H1 (cell line): ENCODE measurements around the gene GREB1. TPM values are rescaled to one million over a fixed set of nuclear protein-coding genes. Genes with fewer than 3 reads are reported as not detected.

Source experiments
- CTCF ChIA-PET: fragments of 300-600 bp; sonication (Branson Sonifier 250); formaldehyde crosslinking; loops from one replicate; lab custom pipeline; 2021; ENCODE audit not compliant: partially characterized antibody; lab: Charles Lee
- POLR2A ChIA-PET: fragments of 300-600 bp; sonication (Branson Sonifier 250); formaldehyde crosslinking; loops from one replicate; lab custom pipeline; 2021; ENCODE audit warnings: inconsistent platforms; ENCODE audit not compliant: partially characterized antibody; lab: Charles Lee
- DNase-seq, 2 experiments: peaks; one replicate each; pipeline versions ENCODE4 v3.0.0 to v3.0.0-alpha.2; 2010 to 2022; ENCODE audit warnings: low spot score in 2 of 2, low read depth in 1 of 2, mixed read lengths in 1 of 2
- FAIRE-seq: peaks from 2 replicates; lab custom pipeline; 2011; peaks lifted over from hg19 to GRCh38; lab: Jason Lieb, UNC
- H2AFZ ChIP-seq: 2 replicates; pipeline ENCODE4 v1.8.1; 2012; ENCODE audit warnings: low read length, inconsistent platforms
- H2AK5ac ChIP-seq: 2 replicates; pipeline ENCODE4 v1.6.1; 2013; ENCODE audit warnings: low read depth, low read length
- H2BK120ac ChIP-seq: replicated peaks from 2 replicates; pipeline ENCODE3; 2013; ENCODE audit warnings: low read depth, low read length, inconsistent platforms
- H2BK12ac ChIP-seq: 2 replicates; pipeline ENCODE4 v1.6.1; 2013; ENCODE audit warnings: low read depth, low read length
- H2BK15ac ChIP-seq: 2 replicates; pipeline ENCODE4 v1.6.1; 2013; ENCODE audit warnings: low read length
- H2BK20ac ChIP-seq: 2 replicates; pipeline ENCODE4 v1.6.1; 2013; ENCODE audit warnings: low read length
- H2BK5ac ChIP-seq: 2 replicates; pipeline ENCODE4 v1.6.1; 2013; ENCODE audit warnings: low read depth, low read length
- H3K14ac ChIP-seq: 2 replicates; pipeline ENCODE4 v1.6.1; 2013; ENCODE audit warnings: inconsistent platforms; ENCODE audit not compliant: insufficient read length
- H3K18ac ChIP-seq: 2 replicates; pipeline ENCODE4 v1.6.1; 2013; ENCODE audit warnings: low read length; ENCODE audit errors: extremely low read depth
- H3K23ac ChIP-seq: 2 replicates; pipeline ENCODE4 v1.6.1; 2013; ENCODE audit warnings: inconsistent platforms; ENCODE audit not compliant: insufficient read length
- H3K23me2 ChIP-seq: 2 replicates; pipeline ENCODE4 v1.6.1; 2013; ENCODE audit warnings: low read depth, low read length
- H3K27ac ChIP-seq: 2 replicates; pipeline ENCODE4 v1.6.1; 2011; ENCODE audit warnings: low read depth, low read length, inconsistent platforms
- H3K27me3 ChIP-seq, 4 experiments: replicated peaks in 1 of 4; 1 replicate in 1 of 4; 2 replicates in 3 of 4; pipeline versions ENCODE4 v1.6.1 to v1.8.1; 2011 to 2013; ENCODE audit warnings: low read length in 3 of 4, mild to moderate bottlenecking in 3 of 4, inconsistent platforms in 2 of 4, mixed read lengths in 2 of 4, moderate library complexity in 1 of 4; ENCODE audit not compliant: control insufficient read depth in 3 of 4, insufficient read depth in 3 of 4; ENCODE audit errors: extremely low read depth in 1 of 4
- H3K36me3 ChIP-seq, 4 experiments: 2 replicates each; pipeline versions ENCODE4 v1.6.1 to v1.8.1; 2011 to 2013; ENCODE audit warnings: mild to moderate bottlenecking in 4 of 4, low read length in 3 of 4, moderate library complexity in 2 of 4, control low read depth in 1 of 4, inconsistent platforms in 1 of 4; ENCODE audit not compliant: insufficient read depth in 4 of 4, control insufficient read depth in 2 of 4
- H3K4ac ChIP-seq: replicated peaks from 2 replicates; pipeline ENCODE3; 2013; ENCODE audit warnings: low read length, low read depth, mixed read lengths, inconsistent platforms; ENCODE audit not compliant: insufficient read length
- H3K4me1 ChIP-seq, 4 experiments: replicated peaks in 1 of 4; 1 replicate in 1 of 4; 2 replicates in 3 of 4; pipeline versions ENCODE4 v1.6.1 to v1.8.1; 2011 to 2013; ENCODE audit warnings: low read length in 3 of 4, inconsistent platforms in 2 of 4, mixed read lengths in 1 of 4; ENCODE audit not compliant: insufficient read depth in 4 of 4, control insufficient read depth in 3 of 4
- H3K4me2 ChIP-seq, 2 experiments: 2 replicates each; pipeline versions ENCODE4 v1.6.1 to v1.8.1; 2011 to 2013; ENCODE audit warnings: low read depth in 2 of 2, low read length in 2 of 2, control low read depth in 1 of 2, inconsistent platforms in 1 of 2, mild to moderate bottlenecking in 1 of 2; ENCODE audit not compliant: insufficient read depth in 1 of 2
- H3K4me3 ChIP-seq, 4 experiments: fragments of 200-600, 300-600 bp in 1 of 4; sonication (generic), shearing (Covaris generic), sonication (Bioruptor Twin) in 1 of 4; 2 replicates each; pipeline versions ENCODE4 v1.5.1 to v1.8.1; 2011 to 2016; ENCODE audit warnings: low read length in 4 of 4, low read depth in 3 of 4, control low read depth in 2 of 4, inconsistent platforms in 2 of 4, mild to moderate bottlenecking in 2 of 4, mixed read lengths in 1 of 4, moderate library complexity in 1 of 4; ENCODE audit not compliant: insufficient read depth in 2 of 4; ENCODE audit errors: extremely low read depth in 1 of 4
- H3K56ac ChIP-seq: replicated peaks from 2 replicates; pipeline ENCODE3; 2013; ENCODE audit warnings: low read depth, mild to moderate bottlenecking, mixed read lengths, low read length, inconsistent platforms; ENCODE audit not compliant: insufficient read length
- H3K79me1 ChIP-seq: 2 replicates; pipeline ENCODE4 v1.6.1; 2013; ENCODE audit warnings: low read depth, low read length, control low read depth
- H3K79me2 ChIP-seq, 2 experiments: 2 replicates each; pipeline versions ENCODE4 v1.6.1 to v1.8.1; 2012 to 2013; ENCODE audit warnings: low read length in 2 of 2, mild to moderate bottlenecking in 2 of 2, inconsistent platforms in 1 of 2; ENCODE audit not compliant: insufficient read depth in 2 of 2, control insufficient read depth in 1 of 2
- H3K9ac ChIP-seq, 4 experiments: replicated peaks in 1 of 4; 1 replicate in 1 of 4; 2 replicates in 3 of 4; pipeline versions ENCODE4 v1.6.1 to v1.8.1; 2011 to 2013; ENCODE audit warnings: low read depth in 3 of 4, low read length in 3 of 4, control low read depth in 2 of 4, mild to moderate bottlenecking in 2 of 4, moderate library complexity in 2 of 4, inconsistent platforms in 1 of 4; ENCODE audit errors: extremely low read depth in 1 of 4
- H3K9me3 ChIP-seq, 2 experiments: 2 replicates each; pipeline versions ENCODE4 v1.6.1 to v1.8.1; 2012 to 2013; ENCODE audit warnings: mild to moderate bottlenecking in 2 of 2, moderate library complexity in 2 of 2, control low read depth in 1 of 2, inconsistent platforms in 1 of 2, low read depth in 1 of 2, low read length in 1 of 2, mixed read lengths in 1 of 2; ENCODE audit not compliant: insufficient read depth in 2 of 2
- H4K20me1 ChIP-seq, 2 experiments: replicated peaks in 1 of 2; 2 replicates each; pipeline versions ENCODE3 to v1.8.1; 2011 to 2013; ENCODE audit warnings: inconsistent platforms in 2 of 2, low read length in 2 of 2, mild to moderate bottlenecking in 1 of 2; ENCODE audit not compliant: insufficient read depth in 2 of 2, control insufficient read depth in 1 of 2
- H4K5ac ChIP-seq: 2 replicates; pipeline ENCODE4 v1.6.1; 2013; ENCODE audit warnings: low read length, low read depth, mixed read lengths, inconsistent platforms; ENCODE audit not compliant: insufficient read length
- H4K8ac ChIP-seq: 2 replicates; pipeline ENCODE4 v1.8.0; 2013; ENCODE audit warnings: mild to moderate bottlenecking, moderate library complexity, low read length, inconsistent platforms; ENCODE audit not compliant: insufficient read depth; ENCODE audit errors: extremely low read depth
- H4K91ac ChIP-seq: replicated peaks from 2 replicates; pipeline ENCODE3; 2013; ENCODE audit warnings: low read length, mixed read lengths, inconsistent platforms; ENCODE audit not compliant: insufficient read length
- NRF1 ChIP-seq: IDR thresholded peaks from 2 replicates; pipeline ENCODE4 v1.6.1; 2011; ENCODE audit warnings: mild to moderate bottlenecking, low read depth, low read length, improper control_type of control experiment
- WGBS, 2 experiments: shearing (Covaris generic) in 1 of 2; methylation state at CpG; one replicate each; pipeline versions ENCODE4 v1.1.6 to v1.1.7; 2013 to 2015; ENCODE audit warnings: low lambda C conversion rate in 2 of 2, mixed read lengths in 2 of 2, inconsistent platforms in 1 of 2, low coverage in 1 of 2, missing lambda C conversion rate in 1 of 2; ENCODE audit not compliant: insufficient replicate concordance in 2 of 2, insufficient coverage in 1 of 2, insufficient read length in 1 of 2; ENCODE audit errors: extremely low coverage in 1 of 2, missing lambda C conversion rate in 1 of 2; 5-methylcytosine and 5-hydroxymethylcytosine counted together
- polyA plus RNA-seq, 7 experiments: library from polyadenylated mRNA; depleted of rRNA in 3 of 7; stranded (reverse) in 5 of 7; unstranded in 2 of 7; fragments of >200 nt in 5 of 7; fragments of 200-250 nt in 2 of 7; gene quantifications; 1 replicate in 5 of 7; 2 replicates in 1 of 7; 4 replicates in 1 of 7; pipeline versions ENCODE4 v1.2.1 to v1.2.3, GENCODE V29; 2011 to 2013; ENCODE audit warnings: missing spikeins in 2 of 7, mixed read lengths in 2 of 7
- total RNA-seq: library from RNA; stranded (reverse); fragmentation: NEBNext Ultra II Directional; extraction: Animal tissue kit (Norgen Biotek cat#: 25700); gene quantifications from 2 replicates; pipeline ENCODE4 v1.2.1, GENCODE V29; 2021

GREB1 gene
- total and polyA plus RNA-seq, 2 of the 8 experiments (the other 6 are each of a cell fraction or from before 2014, with no cell fraction given) = 7.9 to 43.4 TPM

GRCh38 chr2:11537951-11538350 is 4.1 kb downstream of the GREB1 start:
- Histone ChIP-seq H2BK20ac (no peak overlapping the region), H2BK15ac (no peak overlapping the region; the same call in 1 of the 2 replicates), H3K56ac (no peak overlapping the region), H2AK5ac (no peak overlapping the region; the same call in 1 of the 2 replicates), H3K4ac (peak overlapping the region; percentile 81), H3K14ac (no peak overlapping the region), H3K9me3 (no peaks in the 10 kb centered on the region), H2BK120ac (no peak overlapping the region), H2BK5ac (peak overlapping the region; percentile 37; the same call in 1 of the 2 replicates), H3K27ac (no peak overlapping the region; the same call in 1 of the 2 replicates), H3K18ac (no peak overlapping the region), H3K23me2 (peaks cover 2% of the 10 kb centered on the region; the same call in 1 of the 2 replicates), H2AFZ (no peak overlapping the region), H3K4me2 (no peak overlapping the region), H3K79me2 (peaks cover 0 to 4% of the 10 kb centered on the region in 2 experiments; a peak in 1 of 4 replicates), H3K4me1 (peaks cover 13 to 36% (median 28%) of the 10 kb centered on the region in 4 experiments), H3K27me3 (no peaks in the 10 kb centered on the region), H3K4me3 (no peak overlapping the region), H3K36me3 (no peaks in the 10 kb centered on the region), H3K9ac (no peak overlapping the region), H4K5ac (no peak overlapping the region), H3K23ac (no peak overlapping the region), H4K8ac (no peak overlapping the region), H2BK12ac (no peak overlapping the region; the same call in 1 of the 2 replicates), H4K20me1 (peaks cover 0 to 10% of the 10 kb centered on the region in 2 experiments), H4K91ac (peak overlapping the region; percentile 71), H3K79me1 (peaks cover 8% of the 10 kb centered on the region)
- ChIA-PET POLR2A (interaction anchor here (1.6 kb wide), 1 partner anchor 44 kb away, joined by 4 read pairs; no protein-coding TSS in a partner anchor), CTCF (interaction anchor here (0.9 to 22.6 kb wide), 6 partner anchors 12 to 60 kb away, joined by 3 to 377 read pairs (median 3); no protein-coding TSS in a partner anchor)
- no peak for FAIRE-seq
- WGBS, 2 experiments = 84% methylated on average over 13 of the region's 13 CpGs; no CpG with 5 or more reads in 1 of the 2 experiments
- TF ChIP-seq NRF1 = no peak
- no peak for DNase-seq
